SH-SY5Y (cell line): ENCODE data around the gene ZNF654.

ENCODE experiments used
- GATA2 ChIP-seq: IDR thresholded peaks from 2 replicates; pipeline ENCODE4 v1.6.1; 2011; ENCODE audit warnings: mild to moderate bottlenecking, low read depth, low read length
- GATA3 ChIP-seq: IDR thresholded peaks from 2 replicates; pipeline ENCODE4 v1.6.1; 2011; ENCODE audit warnings: low read depth, mild to moderate bottlenecking, low read length, moderate library complexity

DNA sequence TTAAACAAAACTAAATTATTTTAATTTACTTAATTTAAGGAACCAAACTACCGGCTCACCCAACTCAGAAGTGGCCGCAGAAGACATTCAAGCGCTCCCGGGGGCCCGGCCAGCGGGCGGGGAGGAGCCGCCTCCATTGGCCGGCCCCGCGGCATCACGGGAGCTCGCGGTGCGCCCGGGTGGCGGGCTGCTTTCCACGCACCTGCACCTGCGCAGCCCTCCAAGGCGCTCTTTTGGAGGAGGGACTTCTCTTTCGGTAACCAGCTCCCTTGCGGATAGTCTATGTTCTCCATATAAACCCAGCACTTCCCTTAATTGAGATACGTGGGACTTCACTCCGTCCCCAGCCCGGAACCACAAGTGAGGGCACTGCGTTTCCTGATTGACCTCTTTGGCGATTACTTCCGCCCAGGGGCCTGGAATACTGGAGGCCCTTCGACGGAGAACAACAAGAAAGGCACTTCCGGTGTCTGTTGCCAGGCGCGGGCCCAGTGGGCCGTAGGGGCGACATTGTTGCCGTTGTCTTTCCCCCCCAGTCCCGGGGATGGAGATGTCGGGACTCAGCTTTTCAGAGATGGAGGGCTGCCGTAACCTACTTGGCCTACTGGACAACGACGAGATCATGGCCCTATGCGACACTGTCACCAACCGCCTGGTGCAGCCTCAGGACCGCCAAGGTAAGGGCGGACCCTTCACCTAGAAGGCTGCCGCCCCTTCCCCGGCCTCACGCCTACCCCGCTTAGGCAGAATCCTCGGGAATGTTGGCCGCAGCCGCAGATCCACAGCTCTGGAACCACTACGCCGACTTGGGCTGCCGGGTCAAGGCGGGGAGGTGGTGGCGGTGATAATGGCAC is 90.7 kb downstream of the ZNF654 start, which contains the start of gene C3orf38:
- TF ChIP-seq GATA3: no peak
- no peak for TF ChIP-seq GATA2
